Activated effector memory CD4-positive, alpha-beta T cell treated with Interleukin-2 at 50 U/mL for 16 hours (primary cell): Measurements from ENCODE around the gene ACTMAP.
"Not testable (repeated sequence)": the region's sequence is repeated elsewhere in the genome, so short reads cannot be mapped to it uniquely, and the experiment has no call there.

ENCODE experiments used
- DNase-seq: peaks from one replicate; pipeline ENCODE4 v3.0.0-alpha.2; 2020

ACTMAP gene

DNA sequence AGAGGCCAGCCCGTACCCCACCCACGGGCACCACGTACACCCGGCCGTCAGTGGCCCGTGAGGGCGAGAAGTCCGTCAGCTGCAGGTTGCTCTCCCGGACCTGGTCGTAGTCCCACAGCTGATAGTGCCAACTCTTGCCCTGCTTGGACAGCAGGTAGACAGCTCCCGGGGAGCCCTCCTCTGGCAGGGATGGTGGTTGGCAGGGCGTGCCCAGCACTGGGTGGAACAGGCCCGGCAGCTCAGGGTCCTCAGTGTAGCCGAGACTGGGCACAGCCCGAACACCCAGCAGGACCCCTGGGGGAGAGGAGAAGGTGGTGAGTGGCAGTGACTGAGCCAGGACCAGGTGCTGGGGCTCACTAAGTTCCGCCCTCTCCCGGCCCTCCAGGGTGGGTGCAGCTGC, 7.8 kb downstream of the ACTMAP start:
- no peak for DNase-seq

DNA sequence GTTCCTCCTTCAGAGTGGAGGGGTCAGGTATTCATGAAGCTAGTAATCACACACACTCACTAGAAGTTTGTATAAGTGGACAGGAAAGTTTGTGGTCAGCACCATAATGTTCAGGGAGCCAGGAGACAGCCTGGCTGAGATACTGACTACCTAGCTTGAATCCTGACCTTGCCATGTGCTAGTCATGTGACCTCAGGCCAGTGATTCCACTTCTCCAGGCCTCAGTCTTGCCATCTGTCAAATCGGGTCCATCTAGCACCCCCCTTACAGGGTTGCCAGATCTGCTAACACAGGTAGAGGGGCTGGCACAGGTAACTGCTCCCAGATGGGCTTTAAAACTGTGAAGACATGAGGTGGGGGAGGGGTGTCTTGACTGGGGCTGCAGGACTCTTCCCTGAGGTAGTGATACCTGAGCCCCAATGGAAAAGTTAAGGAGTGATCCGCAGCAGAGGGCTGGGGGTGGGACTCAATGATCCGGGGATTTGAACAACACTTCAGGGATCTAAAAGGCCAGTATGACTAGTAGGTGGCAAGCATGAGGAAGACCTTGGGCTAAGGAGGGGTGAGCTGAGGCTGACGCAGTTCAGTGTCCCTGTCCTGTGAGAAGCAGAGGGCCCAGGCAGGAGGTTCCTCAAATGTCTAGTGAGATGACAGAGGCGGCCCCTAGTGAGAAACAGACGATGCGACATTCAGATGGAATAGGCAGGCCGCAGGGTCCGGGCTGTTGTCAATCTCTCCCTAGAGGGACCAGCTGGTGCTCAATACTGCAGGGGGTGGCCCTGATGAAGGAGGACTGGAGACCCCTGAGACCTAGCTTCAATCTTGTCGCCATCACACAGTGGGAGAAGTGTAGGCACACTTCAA, 8.5 kb downstream of the ACTMAP start:
- no peak for DNase-seq

DNA sequence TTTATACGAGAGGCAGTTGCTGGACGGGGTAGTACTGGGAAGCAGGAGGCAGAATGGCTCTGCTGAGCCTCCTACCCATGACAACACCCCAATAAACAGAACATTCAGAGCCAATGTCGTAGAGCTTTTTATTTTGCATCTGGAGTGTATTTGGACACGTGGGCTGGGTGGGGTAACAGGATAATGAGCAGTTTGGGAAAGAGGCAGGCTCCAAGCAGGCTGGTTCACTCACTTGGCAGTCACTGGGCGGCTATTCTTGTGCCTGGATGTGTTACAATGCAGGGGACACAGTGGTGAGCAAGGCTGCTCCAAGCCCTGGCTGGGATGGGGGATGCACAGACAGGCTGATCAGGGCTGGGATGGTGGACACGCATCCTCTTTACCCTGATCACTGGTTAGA, 9.5 kb downstream of the ACTMAP start:
- no peak for DNase-seq

DNA sequence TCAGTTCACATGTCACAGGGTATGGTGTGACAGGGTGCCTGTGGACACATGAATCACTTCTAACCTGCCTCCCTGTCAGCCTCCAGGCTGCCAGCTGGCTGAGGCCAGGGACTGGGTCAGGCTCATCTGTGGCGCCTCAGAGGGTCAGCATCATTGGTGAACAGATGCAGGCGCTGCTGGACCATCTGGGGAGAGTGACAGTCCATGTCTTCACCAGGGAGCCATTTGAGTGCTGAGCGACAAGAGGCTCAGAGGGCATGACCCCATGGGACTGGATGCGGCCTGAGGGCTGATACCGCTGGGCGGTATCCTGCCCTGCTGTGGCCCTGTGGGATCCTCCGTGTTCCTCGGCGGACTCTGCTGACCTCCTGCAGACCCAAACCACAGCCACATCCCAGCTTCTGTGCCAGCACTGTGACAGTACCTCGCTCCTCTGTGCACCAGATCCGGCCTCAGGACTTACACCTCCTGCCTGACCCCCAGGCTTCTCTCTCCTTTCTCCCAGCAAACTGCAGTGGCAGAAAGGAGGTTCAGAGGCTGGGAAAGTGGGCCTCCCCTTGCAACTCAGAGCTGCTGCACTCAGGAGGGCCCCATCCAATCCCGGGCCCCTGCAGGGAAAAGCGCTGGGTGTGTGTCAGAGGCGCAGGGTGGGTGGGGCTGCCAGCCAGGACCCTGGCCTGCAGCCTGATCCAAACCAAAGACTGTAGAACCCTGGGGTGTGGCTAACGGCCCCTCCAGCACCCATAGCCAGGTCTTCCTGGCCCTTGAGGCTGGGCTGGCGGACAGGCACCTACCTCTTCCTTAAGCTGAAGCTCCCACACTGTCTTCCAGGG, 10.2 kb downstream of the ACTMAP start:
- DNase-seq, result no peak

DNA sequence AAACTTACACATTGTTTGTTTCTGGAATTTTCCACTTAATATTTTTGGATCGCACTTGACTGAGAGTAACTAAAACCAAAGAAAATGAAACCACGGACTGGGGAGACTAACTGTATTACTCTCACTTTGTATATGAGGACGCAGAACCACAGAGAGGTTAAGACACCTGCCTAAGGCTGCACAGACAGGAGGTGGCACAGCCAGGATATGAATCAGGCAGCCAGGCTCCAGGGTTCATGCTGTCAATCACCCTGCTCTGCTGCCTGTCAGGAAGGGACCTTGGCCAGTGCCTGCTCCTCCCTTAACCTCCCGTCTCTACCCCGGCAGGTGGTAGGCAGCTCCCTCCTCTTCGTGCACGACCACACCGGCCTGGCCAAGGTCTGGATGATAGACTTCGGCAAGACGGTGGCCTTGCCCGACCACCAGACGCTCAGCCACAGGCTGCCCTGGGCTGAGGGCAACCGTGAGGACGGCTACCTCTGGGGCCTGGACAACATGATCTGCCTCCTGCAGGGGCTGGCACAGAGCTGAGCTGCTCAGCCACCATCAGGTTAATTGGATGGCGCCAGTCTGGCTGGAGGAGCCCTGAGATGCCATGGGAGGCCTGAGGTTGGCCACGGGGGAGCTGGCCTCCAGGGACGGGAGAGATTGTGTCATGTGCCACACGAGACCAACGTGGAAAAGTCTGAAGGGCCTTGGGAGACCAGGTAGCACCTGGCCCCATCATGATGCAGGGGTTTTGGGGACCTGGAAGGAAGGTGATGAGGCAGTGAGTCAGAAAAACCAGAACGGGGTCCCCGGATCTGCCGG, 11.0 kb downstream of the ACTMAP start:
- DNase-seq, result no peak

DNA sequence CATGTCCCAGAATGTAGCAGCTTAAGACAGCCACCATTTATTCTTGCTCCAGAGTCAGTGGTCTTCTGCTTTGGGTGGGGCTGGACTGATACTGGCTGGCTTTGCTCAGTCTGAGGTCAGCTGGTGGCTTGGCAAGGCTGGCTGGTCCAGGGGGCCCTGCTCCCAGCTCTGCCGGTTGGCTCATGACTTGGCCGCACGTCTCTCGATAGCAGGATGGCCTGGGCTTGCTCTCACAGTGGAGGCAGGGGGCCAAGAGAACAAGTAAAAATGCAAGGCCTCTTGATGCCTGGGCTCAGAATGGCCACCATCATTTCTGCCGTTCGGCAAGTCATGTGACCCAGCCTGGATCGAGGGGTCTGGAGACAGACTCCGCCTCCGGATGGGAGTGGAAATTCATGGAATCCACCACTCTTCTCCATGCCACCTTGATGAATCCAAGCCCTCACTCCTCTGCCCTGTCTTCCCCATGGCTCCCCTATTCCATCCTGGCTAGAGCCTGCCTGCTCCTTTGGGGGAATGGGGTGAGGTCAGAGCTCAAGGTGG, 13.1 kb downstream of the ACTMAP start:
- DNase-seq, result no peak

DNA sequence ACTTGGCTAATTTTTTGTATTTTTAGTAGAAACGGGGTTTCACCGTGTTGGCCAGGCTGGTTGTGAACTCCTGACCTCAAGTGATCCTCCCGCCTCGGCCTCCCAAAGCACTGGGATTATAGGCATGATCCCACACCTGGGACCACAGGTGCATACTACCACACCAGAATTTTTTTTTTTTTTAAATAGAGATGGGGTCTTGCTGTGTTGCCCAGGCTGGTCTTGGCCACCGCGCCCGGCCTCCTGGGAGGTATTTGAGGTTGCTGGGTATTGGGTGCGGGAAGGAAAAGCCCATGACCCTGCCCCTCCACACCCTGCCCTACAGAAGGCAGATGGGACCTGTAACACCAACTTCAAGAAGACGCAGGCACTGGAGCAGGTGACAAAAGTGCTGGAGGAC, 13.6 kb downstream of the ACTMAP start:
- DNase-seq, result no peak

DNA sequence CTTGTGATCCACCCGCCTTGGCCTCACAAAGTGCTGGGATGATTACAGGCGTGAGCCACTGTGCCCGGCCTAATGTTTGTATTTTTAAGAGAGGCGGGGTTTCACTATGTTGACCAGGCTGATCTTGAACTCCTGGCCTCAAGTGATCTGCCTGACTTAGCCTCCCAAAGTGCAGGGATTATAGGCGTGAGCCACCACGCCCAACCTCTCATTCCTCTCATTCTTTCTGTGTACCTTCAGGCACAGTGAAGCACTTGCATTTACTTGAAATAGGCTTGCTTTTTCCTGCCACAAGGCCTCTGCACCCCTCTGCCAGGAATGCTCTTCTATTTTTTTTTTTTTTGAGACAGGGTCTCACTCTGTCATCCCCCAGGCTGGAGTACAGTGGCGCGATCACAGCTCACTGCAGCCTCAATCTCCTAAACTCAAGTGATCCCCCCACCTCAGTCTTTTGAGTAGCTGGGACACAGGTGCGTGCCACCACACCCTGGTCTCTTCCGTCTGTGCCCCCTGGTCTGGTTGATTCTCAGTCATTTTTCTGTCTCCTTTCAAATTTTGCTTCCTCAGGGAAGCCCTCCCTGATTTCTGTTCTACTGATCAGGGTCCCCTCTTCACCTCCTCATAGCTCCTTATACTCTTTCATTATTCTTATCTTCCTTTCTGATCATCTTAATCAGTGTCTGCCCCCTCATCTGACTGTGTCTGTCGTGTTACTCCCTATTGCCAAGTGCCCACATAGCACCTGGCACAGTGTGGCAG, 15.1 kb downstream of the ACTMAP start:
- DNase-seq, result no peak

DNA sequence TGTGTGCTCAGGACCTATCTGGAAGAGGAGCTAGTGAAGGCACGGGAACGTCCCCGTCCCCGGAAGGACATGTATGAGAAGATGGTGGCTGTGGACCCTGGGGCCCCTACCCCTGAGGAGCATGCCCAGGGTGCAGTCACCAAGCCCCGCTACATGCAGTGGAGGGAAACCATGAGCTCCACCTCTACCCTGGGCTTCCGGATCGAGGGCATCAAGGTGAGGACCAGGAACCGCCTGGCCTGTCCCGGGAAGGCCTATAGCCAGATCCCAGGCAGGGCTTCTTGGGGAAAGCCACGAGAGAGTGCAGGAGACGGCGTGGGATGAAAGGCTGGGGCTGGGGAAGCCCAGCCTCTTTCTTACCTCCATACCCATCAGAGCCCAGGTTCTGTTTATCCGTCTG, 17.1 kb downstream of the ACTMAP start:
- DNase-seq, result no peak

DNA sequence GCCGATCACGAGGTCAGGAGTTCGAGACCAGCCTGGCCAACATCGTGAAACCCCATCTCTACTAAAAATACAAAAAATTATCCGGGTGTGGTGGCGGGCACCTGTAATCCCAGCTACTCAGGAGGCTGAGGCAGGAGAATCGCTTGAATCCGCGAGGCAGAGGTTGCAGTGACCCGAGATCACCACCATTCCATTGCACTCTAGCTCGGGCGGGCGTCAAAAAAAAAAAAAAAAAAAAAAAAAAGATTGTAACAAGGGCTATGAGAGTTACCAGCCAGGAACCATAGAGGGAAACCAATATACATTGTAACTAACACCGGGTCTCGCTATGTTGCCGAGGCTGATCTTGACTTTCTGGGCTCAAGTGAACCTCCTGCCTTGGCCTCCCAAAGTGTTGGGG, 18.0 kb downstream of the ACTMAP start:
- not testable (repeated sequence) for DNase-seq

DNA sequence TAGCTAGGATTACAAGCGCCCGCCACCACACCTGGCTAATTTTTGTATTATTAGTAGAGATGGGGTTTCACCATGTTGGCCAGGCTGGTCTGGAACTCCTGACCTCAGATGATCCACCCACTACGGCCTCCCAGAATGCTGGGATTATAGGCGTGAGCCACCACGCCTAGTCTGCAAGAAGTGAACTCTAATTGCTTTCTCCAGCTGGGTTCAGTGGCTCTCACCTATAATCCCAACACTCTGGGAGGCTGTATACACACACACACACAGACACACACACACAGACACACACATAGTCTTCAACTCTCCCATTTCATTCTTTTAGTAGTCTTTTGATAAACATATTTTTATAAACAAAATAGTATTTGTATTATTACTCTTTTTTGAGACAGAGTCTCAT, 20.2 kb downstream of the ACTMAP start:
- DNase-seq, result not testable (repeated sequence)

DNA sequence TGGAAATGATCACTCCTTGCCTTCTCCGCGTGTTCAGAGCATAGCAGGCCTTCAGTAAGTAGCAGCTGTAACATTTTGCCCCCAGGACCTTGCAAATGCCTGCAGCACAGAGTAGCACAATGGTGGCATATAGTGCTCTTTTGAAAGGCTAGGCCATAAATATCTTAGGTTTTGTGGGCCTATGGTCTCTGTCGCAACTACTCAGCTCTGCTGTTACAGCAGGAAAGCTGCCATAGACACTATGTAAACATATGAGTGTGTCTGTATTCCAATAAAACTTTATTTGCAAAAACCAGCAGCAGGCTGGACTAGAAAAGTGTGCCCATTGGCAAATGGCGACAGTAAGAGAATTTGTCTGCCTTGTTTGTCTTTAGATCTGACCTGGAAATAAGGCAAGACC, 24.0 kb downstream of the ACTMAP start:
- DNase-seq, result no peak

DNA sequence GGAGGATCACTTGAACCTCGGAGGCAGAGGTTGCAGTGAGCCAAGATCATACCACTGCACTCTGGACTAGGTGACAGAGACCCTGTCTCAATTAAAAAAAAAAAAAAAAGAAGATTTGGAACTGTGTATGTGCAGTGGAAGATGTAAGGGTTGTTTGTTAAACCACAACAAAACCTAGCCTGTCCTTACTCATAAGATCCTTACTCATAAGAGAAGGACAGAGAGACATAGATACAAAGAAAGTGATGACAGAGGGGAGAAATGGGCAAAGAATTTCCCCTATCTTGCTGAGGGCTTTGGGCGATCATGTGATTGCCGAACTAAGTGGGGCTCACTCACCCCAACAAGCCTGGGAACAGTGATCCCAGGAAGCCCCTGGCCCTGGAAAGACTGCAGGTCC, 25.4 kb downstream of the ACTMAP start:
- DNase-seq, result no peak

DNA sequence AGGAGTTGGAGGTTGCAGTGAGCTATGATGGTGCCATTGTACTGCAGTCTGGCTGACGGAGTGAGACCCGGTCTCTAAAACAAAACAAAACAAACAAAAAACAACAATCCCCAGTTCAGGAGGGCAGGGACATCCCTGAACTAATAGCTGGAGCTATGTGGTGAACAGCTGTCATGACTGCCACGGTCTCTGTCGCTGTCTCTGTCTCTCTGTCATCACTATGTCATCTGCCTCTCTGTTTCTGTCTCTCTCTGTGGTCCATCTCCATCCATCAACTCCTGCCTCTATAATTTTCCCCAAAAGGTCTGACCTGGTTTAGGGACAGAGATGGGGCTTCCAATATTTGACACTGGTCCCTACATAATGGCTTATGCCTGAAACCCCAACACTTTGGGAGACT, 26.0 kb downstream of the ACTMAP start:
- no peak for DNase-seq

DNA sequence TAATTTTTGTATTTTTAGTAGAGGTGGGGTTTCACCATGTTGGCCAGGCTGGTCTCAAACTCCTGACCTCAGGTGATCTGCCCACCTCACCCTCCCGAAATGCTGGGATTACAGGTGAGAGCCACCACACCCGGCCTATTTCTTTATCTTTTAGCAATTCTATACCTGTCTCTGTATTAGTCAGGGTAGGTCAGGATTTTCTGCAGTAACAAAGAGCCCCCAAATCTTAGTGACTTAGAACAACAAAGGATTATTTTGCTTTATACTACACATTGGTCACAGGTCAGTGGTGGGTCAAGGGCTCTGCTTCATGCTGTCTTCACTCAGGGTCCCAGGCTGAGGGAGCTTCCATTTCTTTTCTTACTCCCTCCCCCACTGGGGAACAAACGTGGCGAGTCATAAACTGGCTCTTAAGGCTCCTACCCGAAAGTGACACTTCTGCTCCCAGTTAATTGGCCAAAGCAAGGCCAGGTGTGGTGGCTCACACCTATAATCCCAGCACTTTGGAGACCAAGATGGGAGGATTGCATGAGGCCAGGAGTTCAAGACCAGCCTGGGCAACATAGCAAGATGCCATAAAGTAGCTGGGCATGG, 26.5 kb downstream of the ACTMAP start:
- no peak for DNase-seq

DNA sequence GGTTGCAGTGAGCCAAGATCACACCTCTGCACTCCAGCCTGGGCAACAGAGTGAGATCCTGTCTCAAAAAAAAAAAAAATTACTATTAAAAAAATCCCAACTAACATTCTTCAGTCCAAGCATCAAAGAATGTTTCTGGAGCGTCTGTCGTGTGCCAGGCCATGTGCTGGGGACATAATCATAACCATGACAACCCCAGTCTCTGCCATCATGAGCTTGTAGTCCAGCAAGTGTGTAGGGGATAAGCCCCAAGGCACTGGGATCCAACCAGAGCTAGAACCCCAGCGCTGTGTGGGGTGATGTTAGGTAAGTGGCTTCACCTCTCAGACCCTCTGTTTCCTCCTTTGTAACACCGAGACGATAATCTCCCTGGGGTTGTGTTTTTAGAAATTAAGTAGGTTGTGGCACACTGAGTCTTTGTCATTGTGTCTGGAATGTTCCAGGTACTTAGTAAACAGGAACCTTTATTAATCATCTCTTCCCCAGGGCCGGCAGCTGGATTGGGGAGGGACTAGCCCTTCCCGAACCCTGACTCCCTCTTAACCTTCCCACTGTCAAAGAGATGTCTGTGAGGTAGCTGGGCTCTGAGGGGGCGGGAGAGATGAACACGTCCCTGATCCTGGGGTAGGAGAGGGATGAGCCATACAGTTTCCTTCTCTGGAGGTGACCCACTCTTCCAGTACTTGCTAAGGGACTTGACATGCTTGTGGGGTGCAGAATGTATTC, 28.2 kb downstream of the ACTMAP start:
- no peak for DNase-seq

DNA sequence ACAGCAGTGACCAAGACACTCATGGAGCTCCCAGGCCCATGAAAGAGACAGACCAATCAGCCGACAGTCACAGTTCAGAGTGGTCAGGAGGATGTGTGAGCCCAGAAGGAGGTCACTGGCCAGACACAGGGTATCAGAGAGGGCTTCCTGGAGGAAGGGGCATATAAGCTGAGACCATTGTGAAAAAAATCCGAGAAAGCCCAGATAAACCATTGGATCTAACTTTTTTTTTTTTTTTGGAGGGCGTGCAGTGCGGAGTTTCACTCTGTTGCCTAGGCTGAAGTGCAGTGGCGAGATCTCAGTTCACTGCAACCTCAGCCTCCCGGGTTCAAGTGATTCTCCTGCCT, 29.2 kb downstream of the ACTMAP start:
- no peak for DNase-seq

DNA sequence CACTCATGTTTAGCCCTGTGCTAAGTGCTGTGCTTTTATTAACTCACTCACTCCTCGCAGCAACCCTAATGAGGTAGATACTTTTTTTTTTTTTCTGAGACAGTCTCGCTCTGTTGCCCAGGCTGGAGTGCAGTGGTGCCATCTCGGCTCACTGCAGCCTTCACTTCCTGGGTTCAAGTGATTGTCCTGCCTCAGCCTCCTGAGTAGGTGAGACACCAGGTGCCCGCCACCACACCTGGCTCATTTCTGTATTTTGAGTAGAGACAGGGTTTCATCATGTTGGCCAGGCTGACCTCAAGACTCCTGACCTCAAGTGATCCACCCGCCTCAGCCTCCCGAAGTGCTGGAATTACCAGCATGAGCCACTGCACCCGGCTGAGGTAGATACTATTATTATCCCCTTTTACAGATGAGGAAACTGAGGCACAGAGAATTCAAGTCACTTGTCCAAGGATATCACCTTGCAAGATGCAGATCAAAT, 30.8 kb downstream of the ACTMAP start:
- no peak for DNase-seq

DNA sequence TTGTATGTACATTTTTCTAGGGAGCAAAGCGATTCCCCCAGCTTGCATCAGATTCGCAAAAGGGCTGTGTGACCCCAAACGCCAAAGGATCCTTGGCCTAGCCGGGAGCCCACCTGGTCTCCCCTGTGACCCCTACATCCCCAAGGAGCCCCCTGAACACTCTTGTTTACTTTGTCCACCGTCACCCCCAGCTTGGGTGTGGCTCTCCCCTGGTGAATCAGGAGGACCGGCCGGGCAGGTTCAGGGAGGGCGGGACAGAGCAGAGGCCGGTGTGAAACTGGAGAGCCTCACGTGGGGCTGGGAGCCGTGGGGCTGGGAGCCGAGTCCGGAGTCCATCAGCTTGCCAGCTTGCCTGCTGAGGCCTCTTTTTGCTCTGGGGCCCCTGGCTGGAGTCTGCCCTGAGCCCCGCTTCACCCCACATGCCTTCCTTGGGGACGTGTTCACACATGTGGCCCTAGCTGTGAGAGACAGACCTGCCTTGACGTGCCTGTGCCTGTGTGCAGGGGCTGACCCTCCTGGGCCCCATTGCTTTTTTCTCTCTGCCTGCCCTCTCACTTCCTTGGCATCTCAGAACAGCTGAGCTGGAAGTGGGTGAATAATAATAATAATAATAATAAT, 31.4 kb downstream of the ACTMAP start:
- no peak for DNase-seq
